Nephron (organoid): Measurements from ENCODE around the gene CNNM3.
A peak's percentile ranks its signal among the peaks of the same experiment; 100 is the strongest.

Experiments used
- H3K27ac Mint-ChIP-seq, 3 experiments: 2 replicates each; pipeline ENCODE4 v1.8.0; 2020; ENCODE audit warnings: mixed read lengths in 3 of 3, mild to moderate bottlenecking in 2 of 3, moderate library complexity in 1 of 3
- H3K27me3 Mint-ChIP-seq: 2 replicates; pipeline ENCODE4 v1.8.0; 2021; ENCODE audit warnings: low read depth, mild to moderate bottlenecking, moderate library complexity, mixed read lengths
- H3K36me3 Mint-ChIP-seq: 2 replicates; pipeline ENCODE4 v1.8.0; 2020; ENCODE audit warnings: low read depth, mixed read lengths
- H3K4me1 Mint-ChIP-seq: 2 replicates; pipeline ENCODE4 v1.8.0; 2020; ENCODE audit warnings: mixed read lengths
- H3K4me3 Mint-ChIP-seq, 3 experiments: 2 replicates each; pipeline ENCODE4 v1.8.0; 2020; ENCODE audit warnings: mild to moderate bottlenecking in 3 of 3, mixed read lengths in 3 of 3, moderate library complexity in 2 of 3
- H3K9me3 Mint-ChIP-seq: 2 replicates; pipeline ENCODE4 v1.8.0; 2020; ENCODE audit warnings: mixed read lengths
- CTCF ChIP-seq, 3 experiments: fragments of 200-600 bp; sonication (generic); IDR thresholded peaks; one replicate each; pipeline ENCODE4 v1.5.0; 2021; ENCODE audit warnings: antibody characterized with exemption in 3 of 3; ENCODE audit not compliant: unreplicated experiment in 3 of 3

Gene CNNM3

GRCh38 chr2:96797066-96797625 lies 18.9 kb upstream of the CNNM3 start:
- H3K4me3 Mint-ChIP-seq = no peak overlapping the region
- no peak overlapping the region for H3K27ac Mint-ChIP-seq
- no peak for TF ChIP-seq CTCF (IDR thresholded peaks at IDR 0.05; ENCODE audit: unreplicated experiment in 3 of 3)
- no peaks in the 10 kb centered on the region for H3K9me3 Mint-ChIP-seq
- H3K4me1 Mint-ChIP-seq = no peaks in the 10 kb centered on the region
- no peaks in the 10 kb centered on the region for H3K36me3 Mint-ChIP-seq
- no peaks in the 10 kb centered on the region for H3K27me3 Mint-ChIP-seq

DNA sequence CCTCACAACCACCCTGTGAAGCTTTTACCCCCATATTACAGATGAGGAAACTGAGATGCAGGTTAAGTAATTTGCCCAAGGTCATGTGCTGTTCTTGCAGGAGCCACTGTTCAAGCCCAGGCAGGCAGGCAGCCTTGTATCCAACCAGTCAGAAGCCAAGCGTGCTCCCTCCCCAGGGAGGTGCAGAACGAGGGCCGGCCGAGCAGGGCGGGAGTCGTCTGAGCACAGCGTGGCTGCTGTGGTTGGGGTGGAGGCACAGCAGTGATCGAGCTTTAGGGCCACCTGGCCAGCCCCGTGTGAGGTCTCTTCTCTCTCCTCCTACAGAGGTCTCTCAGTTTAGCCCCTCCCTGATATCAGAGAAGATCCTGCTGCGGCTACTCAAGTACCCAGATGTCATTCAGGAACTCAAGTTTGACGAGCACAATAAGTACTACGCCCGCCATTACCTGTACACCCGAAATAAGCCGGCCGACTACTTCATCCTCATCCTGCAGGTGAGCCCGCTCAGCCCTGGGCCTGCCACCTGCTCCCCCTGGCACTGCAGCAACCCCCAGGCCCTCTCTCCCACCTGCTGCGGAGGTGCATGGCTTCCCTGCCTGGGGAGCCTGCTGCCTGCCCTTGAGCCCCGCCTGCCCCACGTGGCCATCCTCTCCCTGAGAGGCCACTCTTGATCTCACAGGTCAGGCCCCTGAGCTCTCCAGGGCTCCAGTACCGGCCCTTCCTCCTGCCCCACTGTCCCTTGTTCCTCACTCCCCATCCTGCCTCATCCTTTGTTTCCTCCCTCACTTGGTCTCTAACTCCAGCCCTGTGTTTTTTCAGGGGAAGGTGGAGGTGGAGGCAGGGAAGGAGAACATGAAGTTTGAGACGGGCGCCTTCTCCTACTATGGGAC lies 17.1 kb upstream of the CNNM3 start:
- no peak for TF ChIP-seq CTCF (IDR thresholded peaks at IDR 0.05; ENCODE audit: unreplicated experiment in 3 of 3)
- Mint-ChIP-seq H3K27ac (no peak overlapping the region), H3K36me3 (peaks cover 8% of the 10 kb centered on the region), H3K4me3 (no peak overlapping the region), H3K9me3 (no peaks in the 10 kb centered on the region), H3K4me1 (no peaks in the 10 kb centered on the region), H3K27me3 (no peaks in the 10 kb centered on the region)

- no peak for TF ChIP-seq CTCF (IDR thresholded peaks at IDR 0.05; ENCODE audit: unreplicated experiment in 3 of 3)
- peaks cover 8% of the 10 kb centered on the region for H3K36me3 Mint-ChIP-seq
- peak overlapping the region in 1 of 3 experiments; percentile 38 for H3K27ac Mint-ChIP-seq
- no peak overlapping the region for H3K4me3 Mint-ChIP-seq
- no peaks in the 10 kb centered on the region for H3K27me3 Mint-ChIP-seq
- no peaks in the 10 kb centered on the region for H3K9me3 Mint-ChIP-seq
- H3K4me1 Mint-ChIP-seq = no peaks in the 10 kb centered on the region
Measured at GRCh38 chr2:96799623-96799935, 16.5 kb upstream of the CNNM3 start.

- Mint-ChIP-seq H3K27ac (peak overlapping the region in 1 of 3 experiments; percentile 38), H3K4me3 (no peak overlapping the region), H3K36me3 (peaks cover 8% of the 10 kb centered on the region), H3K27me3 (no peaks in the 10 kb centered on the region), H3K4me1 (no peaks in the 10 kb centered on the region), H3K9me3 (no peaks in the 10 kb centered on the region)
- no peak for TF ChIP-seq CTCF (IDR thresholded peaks at IDR 0.05; ENCODE audit: unreplicated experiment in 3 of 3)
Measured at GRCh38 chr2:96800061-96801004, 15.7 kb upstream of the CNNM3 start.

DNA sequence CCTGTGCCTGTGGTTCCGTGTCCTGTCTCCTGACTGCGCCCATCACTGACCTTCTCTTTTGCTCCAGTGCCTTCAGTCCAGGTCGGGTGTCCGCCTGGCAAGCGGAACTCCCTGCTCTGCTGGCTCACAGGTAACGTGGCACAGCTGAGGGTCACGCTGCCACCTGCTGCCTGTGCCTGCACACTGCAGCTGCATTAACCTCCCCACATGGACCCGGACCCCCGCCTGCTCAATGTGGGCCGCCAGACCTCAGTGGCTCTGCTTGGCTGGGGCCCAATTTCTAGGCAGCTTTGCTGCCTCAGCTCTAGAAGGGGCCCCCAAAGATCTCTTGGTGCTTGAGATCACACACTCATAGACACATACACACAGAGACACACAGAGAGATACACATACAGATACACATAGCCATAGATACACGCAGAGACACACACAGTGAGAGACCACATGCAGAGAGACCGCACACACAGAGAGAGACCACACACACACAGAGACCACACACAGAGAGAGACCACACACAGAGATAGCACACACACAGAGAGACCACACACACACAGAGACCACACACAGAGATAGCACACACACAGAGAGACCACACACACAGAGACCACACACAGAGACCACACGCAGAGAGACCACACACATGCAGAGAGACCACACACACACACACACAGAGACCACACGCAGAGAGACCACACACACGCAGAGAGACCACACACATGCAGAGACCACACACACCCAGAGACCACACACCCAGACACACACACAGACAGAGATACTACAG lies 14.9 kb upstream of the CNNM3 start:
- Mint-ChIP-seq H3K27ac (no peak overlapping the region), H3K27me3 (no peaks in the 10 kb centered on the region), H3K36me3 (peaks cover 10% of the 10 kb centered on the region), H3K4me3 (no peak overlapping the region), H3K9me3 (no peaks in the 10 kb centered on the region), H3K4me1 (peaks cover under 1% of the 10 kb centered on the region)
- TF ChIP-seq CTCF (IDR thresholded peaks at IDR 0.05; ENCODE audit: unreplicated experiment in 3 of 3) = peak; percentile 78 to 84 (median 82)
